GM12878 (cell line): Measurements from ENCODE around the gene CHCHD3.

Experiments used
- EZH2 ChIP-seq: IDR thresholded peaks from 2 replicates; pipeline ENCODE4 v1.6.1; 2012; ENCODE audit warnings: low read depth, mild to moderate bottlenecking, control low read depth, inconsistent platforms, low read length, borderline replicate concordance; ENCODE audit not compliant: control insufficient read depth
- NFIC ChIP-seq: IDR thresholded peaks from 2 replicates; pipeline ENCODE4 v1.6.1; 2012; ENCODE audit warnings: low read depth, mild to moderate bottlenecking, inconsistent platforms, low read length, moderate library complexity
- TF ChIP-seq, protein P1 (sequence below): fragments of 450-650 bp; conservative IDR thresholded peaks from 2 replicates; pipeline ENCODE4 v1.6.1; 2017; ENCODE audit warnings: mild to moderate bottlenecking, moderate library complexity
- TF ChIP-seq, protein P2 (sequence below): fragments of 450-650 bp; IDR thresholded peaks from 2 replicates; pipeline ENCODE4 v1.6.1; 2017; ENCODE audit warnings: borderline replicate concordance
- TF ChIP-seq, protein P3 (sequence below): IDR thresholded peaks from 2 replicates; pipeline ENCODE4 v1.6.1; 2012; ENCODE audit warnings: low read length, inconsistent platforms
- TF ChIP-seq, protein P4 (sequence below): fragments of 450-650 bp; IDR thresholded peaks from 2 replicates; pipeline ENCODE4 v1.6.1; 2017; ENCODE audit warnings: antibody characterized with exemption, mild to moderate bottlenecking, moderate library complexity
- TF ChIP-seq, protein P5 (sequence below): IDR thresholded peaks from 2 replicates; pipeline ENCODE4 v1.6.1; 2012; ENCODE audit warnings: low read depth, low read length, improper control_type of control experiment
- TF ChIP-seq, protein P6 (sequence below): IDR thresholded peaks from 2 replicates; pipeline ENCODE4 v1.6.1; 2012; ENCODE audit warnings: low read depth, low read length, improper control_type of control experiment

DNA sequence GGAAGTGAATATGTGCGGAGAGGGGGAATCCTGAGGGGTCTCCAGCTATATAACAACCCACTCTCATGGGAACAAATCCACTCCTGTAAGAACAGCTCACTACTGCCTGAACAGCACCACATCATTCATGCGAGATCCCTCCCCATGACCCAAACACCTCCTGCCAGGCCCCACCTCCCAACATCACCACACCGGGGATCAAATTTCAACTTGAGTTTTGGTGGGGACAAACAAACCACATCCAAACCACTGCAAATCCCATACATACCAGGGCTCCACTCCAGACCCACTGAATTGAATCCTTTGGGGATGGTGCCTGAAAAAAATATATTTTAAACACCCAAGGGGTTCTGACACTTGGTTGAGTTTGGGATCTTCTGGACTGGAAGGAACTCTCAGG lies 324.1 kb downstream of the CHCHD3 start:
- TF ChIP-seq, protein P1, sequence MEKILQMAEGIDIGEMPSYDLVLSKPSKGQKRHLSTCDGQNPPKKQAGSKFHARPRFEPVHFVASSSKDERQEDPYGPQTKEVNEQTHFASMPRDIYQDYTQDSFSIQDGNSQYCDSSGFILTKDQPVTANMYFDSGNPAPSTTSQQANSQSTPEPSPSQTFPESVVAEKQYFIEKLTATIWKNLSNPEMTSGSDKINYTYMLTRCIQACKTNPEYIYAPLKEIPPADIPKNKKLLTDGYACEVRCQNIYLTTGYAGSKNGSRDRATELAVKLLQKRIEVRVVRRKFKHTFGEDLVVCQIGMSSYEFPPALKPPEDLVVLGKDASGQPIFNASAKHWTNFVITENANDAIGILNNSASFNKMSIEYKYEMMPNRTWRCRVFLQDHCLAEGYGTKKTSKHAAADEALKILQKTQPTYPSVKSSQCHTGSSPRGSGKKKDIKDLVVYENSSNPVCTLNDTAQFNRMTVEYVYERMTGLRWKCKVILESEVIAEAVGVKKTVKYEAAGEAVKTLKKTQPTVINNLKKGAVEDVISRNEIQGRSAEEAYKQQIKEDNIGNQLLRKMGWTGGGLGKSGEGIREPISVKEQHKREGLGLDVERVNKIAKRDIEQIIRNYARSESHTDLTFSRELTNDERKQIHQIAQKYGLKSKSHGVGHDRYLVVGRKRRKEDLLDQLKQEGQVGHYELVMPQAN, result no peak
- TF ChIP-seq, protein P2, sequence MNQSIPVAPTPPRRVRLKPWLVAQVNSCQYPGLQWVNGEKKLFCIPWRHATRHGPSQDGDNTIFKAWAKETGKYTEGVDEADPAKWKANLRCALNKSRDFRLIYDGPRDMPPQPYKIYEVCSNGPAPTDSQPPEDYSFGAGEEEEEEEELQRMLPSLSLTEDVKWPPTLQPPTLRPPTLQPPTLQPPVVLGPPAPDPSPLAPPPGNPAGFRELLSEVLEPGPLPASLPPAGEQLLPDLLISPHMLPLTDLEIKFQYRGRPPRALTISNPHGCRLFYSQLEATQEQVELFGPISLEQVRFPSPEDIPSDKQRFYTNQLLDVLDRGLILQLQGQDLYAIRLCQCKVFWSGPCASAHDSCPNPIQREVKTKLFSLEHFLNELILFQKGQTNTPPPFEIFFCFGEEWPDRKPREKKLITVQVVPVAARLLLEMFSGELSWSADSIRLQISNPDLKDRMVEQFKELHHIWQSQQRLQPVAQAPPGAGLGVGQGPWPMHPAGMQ, result no peak
- TF ChIP-seq, protein P3, sequence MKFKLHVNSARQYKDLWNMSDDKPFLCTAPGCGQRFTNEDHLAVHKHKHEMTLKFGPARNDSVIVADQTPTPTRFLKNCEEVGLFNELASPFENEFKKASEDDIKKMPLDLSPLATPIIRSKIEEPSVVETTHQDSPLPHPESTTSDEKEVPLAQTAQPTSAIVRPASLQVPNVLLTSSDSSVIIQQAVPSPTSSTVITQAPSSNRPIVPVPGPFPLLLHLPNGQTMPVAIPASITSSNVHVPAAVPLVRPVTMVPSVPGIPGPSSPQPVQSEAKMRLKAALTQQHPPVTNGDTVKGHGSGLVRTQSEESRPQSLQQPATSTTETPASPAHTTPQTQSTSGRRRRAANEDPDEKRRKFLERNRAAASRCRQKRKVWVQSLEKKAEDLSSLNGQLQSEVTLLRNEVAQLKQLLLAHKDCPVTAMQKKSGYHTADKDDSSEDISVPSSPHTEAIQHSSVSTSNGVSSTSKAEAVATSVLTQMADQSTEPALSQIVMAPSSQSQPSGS, result no peak
- TF ChIP-seq, protein P4, sequence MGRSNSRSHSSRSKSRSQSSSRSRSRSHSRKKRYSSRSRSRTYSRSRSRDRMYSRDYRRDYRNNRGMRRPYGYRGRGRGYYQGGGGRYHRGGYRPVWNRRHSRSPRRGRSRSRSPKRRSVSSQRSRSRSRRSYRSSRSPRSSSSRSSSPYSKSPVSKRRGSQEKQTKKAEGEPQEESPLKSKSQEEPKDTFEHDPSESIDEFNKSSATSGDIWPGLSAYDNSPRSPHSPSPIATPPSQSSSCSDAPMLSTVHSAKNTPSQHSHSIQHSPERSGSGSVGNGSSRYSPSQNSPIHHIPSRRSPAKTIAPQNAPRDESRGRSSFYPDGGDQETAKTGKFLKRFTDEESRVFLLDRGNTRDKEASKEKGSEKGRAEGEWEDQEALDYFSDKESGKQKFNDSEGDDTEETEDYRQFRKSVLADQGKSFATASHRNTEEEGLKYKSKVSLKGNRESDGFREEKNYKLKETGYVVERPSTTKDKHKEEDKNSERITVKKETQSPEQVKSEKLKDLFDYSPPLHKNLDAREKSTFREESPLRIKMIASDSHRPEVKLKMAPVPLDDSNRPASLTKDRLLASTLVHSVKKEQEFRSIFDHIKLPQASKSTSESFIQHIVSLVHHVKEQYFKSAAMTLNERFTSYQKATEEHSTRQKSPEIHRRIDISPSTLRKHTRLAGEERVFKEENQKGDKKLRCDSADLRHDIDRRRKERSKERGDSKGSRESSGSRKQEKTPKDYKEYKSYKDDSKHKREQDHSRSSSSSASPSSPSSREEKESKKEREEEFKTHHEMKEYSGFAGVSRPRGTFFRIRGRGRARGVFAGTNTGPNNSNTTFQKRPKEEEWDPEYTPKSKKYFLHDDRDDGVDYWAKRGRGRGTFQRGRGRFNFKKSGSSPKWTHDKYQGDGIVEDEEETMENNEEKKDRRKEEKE, result no peak
- TF ChIP-seq NFIC, result no peak
- TF ChIP-seq, protein P5, sequence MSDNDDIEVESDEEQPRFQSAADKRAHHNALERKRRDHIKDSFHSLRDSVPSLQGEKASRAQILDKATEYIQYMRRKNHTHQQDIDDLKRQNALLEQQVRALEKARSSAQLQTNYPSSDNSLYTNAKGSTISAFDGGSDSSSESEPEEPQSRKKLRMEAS, result no peak
- no peak for TF ChIP-seq EZH2
- TF ChIP-seq, protein P6, sequence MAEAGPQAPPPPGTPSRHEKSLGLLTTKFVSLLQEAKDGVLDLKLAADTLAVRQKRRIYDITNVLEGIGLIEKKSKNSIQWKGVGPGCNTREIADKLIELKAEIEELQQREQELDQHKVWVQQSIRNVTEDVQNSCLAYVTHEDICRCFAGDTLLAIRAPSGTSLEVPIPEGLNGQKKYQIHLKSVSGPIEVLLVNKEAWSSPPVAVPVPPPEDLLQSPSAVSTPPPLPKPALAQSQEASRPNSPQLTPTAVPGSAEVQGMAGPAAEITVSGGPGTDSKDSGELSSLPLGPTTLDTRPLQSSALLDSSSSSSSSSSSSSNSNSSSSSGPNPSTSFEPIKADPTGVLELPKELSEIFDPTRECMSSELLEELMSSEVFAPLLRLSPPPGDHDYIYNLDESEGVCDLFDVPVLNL, result no peak
